Heart left ventricle (tissue), 13 donors: ENCODE measurements around the gene PLEKHO1.

Experiments used
- CTCF ChIP-seq, 12 donors: fragments of 200-600 bp; sonication (generic) in 4 of 12; IDR thresholded peaks; one replicate each; pipeline versions ENCODE4 v1.5.0 to v1.8.0; 2018 to 2022; ENCODE audit warnings: antibody characterized with exemption in 12 of 12, mild to moderate bottlenecking in 5 of 12
- POLR2A ChIP-seq, 2 donors: fragments of 450-650 bp; IDR thresholded peaks; one replicate each; pipeline ENCODE4 v1.6.1; 2017; ENCODE audit warnings: antibody characterized with exemption in 2 of 2, mild to moderate bottlenecking in 2 of 2, moderate library complexity in 2 of 2
- donor health status: ischemic (EF 13 %, LVEDD 7.1; RV severe dilation, severe dysfunction).
- donor health status: DM: no; HTN: yes; CAD: no.
- donor health status: DM: no; HTN: no; CAD: no.
- donor health status: ischemic (EF 25% LVEDD 6.9; RV normal size, moderate dysfunction).
- donor health status: ischemic (EF 25% LVEDD 5.7; RV mildly dilated, moderate dysfunction).
- donor health status: ischemic (EF 35%, LVEDD 5.7; RV mildly dilated, moderate dysfunction).
- donor health status: nonischemic (EF 11% LVEDD 7.7; RV severe dilation, severe dysfunction).
- donor health status: DM: yes; HTN: yes; CAD: no.
- donor health status: PGD.
- donor health status: ischemic (EF 29% LVEDD 5.4; RV normal size, mild dysfunction).
- donor health status: nonischemic (EF 23%, LVEDD 6.1; RV moderate dilation, normal function).

DNA sequence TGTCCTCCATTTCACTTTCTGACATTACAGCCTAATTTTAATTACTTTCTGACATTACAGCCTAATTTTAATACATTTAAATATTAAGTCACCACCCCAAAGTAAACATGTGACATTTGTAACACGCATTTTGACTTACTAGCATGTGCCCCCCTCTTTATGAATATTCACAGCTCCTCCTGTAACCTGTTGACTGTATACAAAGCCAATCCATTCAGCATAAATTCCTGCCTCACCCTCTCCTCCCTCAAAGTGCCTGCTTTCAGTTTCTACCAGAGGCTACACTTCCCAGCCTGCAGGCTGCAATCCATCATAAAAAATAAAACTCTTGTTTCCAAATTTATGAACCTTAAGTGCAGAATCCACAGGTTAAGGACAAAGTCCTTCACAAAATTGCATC lies 46.7 kb downstream of the PLEKHO1 start:
- TF ChIP-seq CTCF (IDR thresholded peaks at IDR 0.05) (no peak), POLR2A (IDR thresholded peaks at IDR 0.05) (no peak)
